HG03159 (cell line): ENCODE measurements around the gene UNK.
"Not testable (repeated sequence)": the region's sequence is repeated elsewhere in the genome, so short reads cannot be mapped to it uniquely, and the experiment has no call there.

Experiments used
- ATAC-seq: cut with Tn5 transposase; IDR thresholded peaks from one replicate; pipeline ENCODE4 v1.9.1; 2021; ENCODE audit warnings: mild to moderate bottlenecking, moderate library complexity; ENCODE audit not compliant: unreplicated experiment

The UNK gene

DNA sequence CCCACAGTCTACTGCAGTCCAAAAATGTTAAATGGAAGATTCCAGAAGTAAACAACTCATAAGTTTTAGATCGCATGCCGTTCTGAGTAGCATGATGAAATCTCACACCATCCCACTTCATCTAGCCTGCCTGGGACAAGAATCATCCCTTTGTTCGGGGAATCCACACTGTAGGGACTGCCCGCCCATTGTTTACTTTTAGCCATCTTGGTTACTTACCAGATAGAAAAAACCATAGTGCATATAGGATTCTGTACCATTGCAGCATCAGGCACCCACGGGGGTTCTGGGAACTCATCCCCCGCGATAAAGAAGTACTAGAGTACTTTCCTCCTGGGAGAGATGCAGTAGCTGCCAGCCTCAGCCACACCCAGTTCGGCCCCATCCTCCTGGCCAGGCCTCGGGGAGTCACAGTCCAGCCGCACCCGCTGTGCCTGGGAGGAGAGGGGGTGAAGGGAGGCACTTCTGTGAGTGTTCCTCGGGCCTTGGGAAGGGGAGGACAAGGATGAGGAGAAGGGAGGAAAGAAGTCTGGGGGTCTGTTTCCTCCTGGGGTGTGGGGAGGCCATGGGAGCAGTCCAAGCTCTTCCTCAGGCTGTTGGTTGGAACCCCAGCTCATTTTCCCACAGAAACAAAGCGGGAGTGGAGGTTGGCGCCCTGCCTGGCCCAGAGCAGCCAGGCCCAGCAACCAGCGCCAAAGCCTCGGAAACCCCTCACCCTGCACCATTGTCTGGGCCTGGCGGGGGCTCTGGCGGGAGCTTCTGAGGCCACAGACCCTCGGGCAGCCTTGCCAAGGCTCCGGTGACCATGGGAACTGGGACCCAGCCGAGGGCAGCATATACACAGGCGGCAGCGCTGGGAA is 84.9 kb downstream of the UNK start:
- ATAC-seq: no peak

DNA sequence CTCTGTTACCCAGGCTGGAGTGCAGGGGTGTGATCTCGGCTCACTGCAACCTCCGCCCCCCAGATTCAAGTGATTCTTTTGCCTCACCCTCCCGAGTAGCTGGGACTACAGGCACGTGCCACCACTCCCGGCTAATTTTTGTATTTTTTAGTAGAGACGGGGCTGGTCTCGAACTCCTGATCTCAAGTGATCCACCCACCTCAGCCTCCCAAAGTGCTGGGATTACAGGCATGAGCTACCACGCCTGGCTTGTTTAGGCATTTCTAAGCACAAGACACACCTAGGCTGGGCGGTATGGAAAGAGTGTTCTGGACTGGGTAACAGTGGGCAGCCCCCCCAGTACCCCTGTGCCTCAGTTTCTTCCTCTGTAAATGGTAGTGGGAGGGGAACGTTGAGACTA is 85.6 kb downstream of the UNK start:
- not testable (repeated sequence) for ATAC-seq

DNA sequence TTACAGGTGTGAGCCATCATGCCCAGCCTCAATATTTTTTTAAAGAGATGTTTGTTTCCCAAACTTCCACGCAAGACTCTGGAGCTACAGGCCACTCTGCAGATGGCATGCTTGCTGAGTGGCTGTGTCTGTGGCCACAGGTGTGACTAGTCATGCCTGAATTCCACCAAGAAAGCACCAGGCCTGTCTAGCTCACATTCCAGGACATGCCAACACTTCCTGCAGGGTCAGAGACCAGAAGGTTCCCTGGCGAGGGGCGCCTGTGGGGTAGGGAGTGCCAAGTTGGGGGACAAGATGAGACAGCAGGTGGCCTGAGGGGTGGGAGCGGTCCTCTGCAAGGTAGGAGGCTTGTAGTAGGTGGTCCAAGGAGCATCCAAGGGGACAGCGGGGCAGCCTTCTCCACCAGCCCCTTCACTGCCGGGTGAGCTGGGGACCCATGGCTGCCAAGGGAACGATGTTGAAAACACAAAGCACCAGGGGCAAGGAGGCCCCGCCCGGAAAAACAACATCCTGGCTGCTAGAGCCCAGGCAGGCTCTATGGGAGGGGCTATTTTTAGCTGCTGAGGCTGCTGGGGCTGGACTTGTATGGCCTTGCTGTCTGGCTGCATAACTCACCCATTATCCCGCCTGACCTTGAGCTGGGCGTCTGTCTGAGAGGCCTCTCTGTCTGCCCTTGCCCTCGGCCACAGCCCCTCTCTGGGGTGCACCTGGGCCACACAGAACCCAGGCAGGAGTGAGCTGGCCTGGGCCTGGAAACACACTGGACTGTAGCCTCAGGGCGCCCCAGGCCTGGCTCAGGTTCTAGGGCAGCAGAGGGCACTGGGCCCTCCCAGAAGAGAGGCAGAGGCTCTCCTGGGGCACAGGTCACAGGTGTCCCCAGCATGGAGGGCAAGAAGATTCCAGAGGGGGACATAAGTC is 88.1 kb downstream of the UNK start:
- ATAC-seq: no peak

DNA sequence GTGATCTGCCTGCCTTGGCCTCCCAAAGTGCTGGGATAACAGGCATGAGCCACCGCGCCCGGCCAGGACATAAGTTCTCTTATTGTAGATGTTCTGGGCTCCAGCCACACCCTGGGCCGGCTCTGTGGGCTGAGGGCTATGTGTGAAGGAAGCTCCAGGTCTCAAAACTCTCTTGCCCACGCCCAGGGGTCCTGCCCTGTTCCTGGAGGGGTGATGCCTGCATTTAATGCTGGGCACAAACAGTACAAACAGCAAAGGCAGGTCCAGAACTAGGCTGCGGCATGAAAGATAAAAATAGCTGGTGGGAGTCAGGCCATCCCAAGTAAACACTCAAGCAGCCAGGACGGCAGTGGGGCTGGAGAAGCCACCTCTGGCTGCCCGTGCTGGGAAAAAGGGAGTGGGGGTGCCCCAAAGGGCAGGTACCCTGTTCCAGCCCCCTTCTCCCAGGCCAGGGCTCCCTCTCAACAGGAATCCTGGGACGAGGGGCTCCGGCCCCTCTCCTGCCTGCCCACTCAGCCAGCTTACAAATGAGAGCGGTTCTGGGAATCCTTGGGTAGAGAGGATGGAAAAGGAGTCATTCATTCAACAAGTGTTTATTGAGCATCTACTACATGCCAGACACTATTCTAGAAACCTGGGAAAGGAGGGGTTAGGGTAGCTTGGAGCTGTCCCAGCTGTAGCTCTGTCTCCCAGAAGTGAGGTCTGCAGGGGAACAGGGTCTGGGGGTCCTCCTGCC is 89.1 kb downstream of the UNK start:
- ATAC-seq: no peak

DNA sequence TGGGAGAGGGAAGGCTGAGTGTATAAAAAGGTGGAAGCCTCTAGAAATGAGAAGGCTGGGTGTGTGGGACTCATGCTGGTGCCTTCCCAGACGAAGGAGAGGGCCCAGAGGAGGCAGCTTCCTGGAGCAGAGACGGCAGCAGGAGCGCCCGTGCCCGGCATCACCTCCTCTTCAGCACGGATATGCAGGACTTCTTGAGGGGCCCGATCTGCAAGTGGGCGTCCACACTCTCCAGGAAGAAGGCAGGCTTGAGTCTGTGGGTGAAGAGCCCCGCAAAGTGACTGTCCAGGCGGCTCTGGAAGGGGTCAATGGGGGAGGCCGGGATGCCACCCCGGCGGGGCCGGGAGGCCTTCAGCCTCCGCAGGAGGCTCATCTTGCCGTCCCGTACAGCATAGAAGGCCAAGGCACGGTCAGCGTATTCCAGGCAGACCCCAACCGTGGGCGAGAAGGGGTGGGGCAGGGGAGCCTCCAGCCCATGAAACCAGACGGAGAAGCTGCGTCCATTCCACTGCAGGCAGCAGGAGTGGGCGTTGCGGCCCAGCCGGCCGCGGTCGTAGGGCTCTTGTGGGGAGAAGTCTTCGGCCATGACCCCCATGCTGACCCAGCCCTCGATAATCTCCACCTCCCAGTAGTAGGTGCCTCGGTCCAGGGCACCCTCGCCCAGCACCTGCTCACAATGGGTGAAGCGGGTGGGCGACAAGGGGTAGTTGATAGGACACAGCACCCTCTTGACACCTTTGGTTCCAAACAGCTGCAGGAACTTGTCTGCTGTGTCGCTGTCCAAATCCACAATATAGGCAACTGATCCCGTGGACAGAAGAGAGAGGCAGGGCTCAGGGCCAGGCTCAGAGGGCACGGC is 89.9 kb downstream of the UNK start:
- no peak for ATAC-seq
